NCI-H1092 (cell line): ENCODE results near the gene GMPPA.

Experiments used
- DNase-seq: peaks from one replicate; lab custom pipeline; 2025; lab: John Stamatoyannopoulos, UW

The GMPPA gene

GRCh38 chr2:219506153-219506801 is 7.6 kb downstream of the GMPPA start:
- DNase-seq, result no peak

- peak; percentile 43 for DNase-seq
Measured at GRCh38 chr2:219506802-219507526, 8.3 kb downstream of the GMPPA start.

- no peak for DNase-seq
Measured at GRCh38 chr2:219507581-219508443, 9.1 kb downstream of the GMPPA start.

GRCh38 chr2:219508444-219508734 is 9.7 kb downstream of the GMPPA start:
- DNase-seq, result no peak

GRCh38 chr2:219508971-219509779 is 10.5 kb downstream of the GMPPA start:
- DNase-seq, result no peak

- DNase-seq, result peak; percentile 59
Measured at GRCh38 chr2:219509780-219510511, 11.3 kb downstream of the GMPPA start.

- DNase-seq, result no peak
Measured at GRCh38 chr2:219510512-219511135, 11.9 kb downstream of the GMPPA start.

GRCh38 chr2:219511547-219512325 is 13.0 kb downstream of the GMPPA start:
- DNase-seq, result peak; percentile 59

DNA sequence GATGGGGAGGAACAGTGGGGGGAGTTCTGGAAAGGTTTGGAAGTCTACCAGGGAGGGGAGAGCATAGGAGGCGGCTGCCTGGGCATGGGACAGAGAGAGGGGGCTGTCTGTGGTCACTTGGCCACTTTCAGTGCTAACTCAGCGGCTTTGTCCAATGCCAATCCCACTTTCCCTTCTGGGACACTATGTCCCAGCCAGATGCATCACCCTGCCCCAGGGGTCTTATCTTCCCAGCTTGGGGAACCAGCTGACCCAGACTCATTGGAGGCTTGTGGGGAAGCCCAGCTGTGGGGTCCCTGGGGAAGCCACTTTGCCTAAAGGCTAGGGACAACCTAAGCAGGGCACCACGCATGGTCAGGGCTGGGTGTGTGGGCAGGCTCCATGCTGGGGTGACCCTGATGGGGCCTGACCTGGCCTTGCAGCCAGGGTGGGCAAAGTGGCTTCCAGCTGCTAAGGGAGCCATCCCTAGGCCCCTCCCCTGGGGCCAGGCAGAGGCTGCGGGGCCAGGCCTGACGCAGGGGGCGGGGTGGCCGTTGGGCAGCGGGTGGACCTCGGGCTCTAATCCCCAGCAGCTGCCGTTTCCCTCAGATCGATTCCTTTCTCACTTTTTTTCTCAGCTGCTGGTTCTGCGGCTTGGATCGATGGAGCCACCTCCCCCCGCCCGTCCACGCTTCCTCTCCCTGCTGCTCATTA is 14.0 kb downstream of the GMPPA start:
- no peak for DNase-seq

DNA sequence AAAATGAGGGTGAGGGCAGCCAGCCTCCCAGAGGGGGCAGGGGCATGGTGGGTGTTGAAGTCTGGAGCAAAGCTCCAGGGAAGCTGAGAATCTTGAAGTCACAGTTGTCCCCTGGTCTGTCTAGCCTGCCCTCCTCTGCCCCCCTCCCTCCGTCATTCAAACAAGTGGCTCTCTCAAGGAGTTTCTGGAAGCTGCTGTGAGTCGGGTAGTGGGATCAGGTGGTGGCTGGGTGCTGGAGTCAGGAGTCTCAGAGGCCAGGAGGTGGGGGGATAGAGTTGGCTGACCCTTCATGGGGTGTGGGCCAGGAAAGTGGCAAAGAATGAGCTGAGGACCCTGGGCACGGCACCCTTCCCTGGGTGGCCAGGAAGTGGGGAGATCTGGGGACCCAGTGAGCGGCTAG is 15.1 kb downstream of the GMPPA start:
- no peak for DNase-seq

DNA sequence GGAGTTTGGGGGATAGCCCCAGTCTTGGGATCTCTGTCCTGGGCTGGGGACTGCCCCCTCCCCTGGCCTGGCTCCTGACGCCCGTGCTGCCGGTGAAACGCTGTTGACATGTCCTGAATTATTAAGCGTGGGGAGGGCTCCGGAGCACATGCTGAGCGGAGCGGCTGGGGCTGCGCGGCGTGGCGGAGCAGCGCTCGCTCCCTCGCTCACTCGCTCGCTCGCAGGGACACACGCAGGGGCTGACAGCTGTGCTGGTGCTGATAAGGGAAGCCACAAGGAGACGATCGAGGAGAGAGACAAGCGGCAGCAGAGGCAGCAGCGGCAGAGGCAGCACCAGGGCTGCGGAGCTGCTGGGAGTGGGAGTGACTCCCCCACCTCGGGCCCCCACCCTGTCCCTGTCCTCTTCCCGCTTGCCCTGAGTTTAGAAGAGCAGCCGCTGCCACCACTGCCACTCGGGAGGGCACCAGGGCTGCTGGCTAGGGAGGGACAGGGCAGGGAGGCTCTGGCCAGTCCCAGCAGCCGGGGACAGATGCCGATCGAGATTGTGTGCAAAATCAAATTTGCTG is 15.6 kb downstream of the GMPPA start, which contains the start of gene ASIC4:
ASIC4 (plus strand) TSS at position 287 of the 566 bp plus-strand sequence; CDS start at position 530, 243 bp downstream.
- DNase-seq, result no peak

DNA sequence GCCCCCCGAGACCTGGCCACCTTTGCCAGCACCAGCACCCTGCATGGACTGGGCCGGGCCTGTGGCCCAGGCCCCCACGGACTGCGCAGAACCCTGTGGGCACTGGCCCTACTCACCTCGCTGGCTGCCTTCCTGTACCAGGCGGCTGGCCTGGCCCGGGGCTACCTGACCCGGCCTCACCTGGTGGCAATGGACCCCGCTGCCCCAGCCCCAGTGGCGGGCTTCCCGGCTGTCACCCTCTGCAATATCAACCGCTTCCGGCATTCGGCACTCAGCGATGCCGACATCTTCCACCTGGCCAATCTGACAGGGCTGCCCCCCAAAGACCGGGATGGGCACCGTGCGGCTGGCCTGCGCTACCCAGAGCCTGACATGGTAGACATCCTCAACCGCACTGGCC is 16.1 kb downstream of the GMPPA start:
- DNase-seq, result no peak

- DNase-seq, result no peak
Measured at GRCh38 chr2:219515874-219516629, 17.4 kb downstream of the GMPPA start.

DNA sequence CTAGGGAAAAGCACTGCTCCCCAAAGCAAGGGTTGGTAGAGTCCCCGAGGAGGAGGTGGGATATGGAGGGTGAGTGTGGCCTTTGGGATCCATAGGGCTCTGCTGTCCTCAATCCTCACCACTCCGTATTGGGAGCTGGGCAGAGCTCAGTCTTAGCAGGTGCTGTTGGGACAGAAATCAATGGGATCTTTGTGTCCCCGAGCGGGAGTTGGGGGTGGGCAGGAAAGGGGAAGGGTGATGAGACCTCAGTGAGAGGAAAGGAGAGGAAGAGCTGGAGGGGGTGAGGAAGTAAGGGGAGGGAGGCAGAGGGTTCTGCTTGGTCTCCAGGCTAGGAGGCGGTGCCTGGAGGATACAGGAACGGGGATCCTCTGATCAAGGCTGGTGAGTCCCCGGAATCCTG is 18.2 kb downstream of the GMPPA start:
- DNase-seq, result no peak

DNA sequence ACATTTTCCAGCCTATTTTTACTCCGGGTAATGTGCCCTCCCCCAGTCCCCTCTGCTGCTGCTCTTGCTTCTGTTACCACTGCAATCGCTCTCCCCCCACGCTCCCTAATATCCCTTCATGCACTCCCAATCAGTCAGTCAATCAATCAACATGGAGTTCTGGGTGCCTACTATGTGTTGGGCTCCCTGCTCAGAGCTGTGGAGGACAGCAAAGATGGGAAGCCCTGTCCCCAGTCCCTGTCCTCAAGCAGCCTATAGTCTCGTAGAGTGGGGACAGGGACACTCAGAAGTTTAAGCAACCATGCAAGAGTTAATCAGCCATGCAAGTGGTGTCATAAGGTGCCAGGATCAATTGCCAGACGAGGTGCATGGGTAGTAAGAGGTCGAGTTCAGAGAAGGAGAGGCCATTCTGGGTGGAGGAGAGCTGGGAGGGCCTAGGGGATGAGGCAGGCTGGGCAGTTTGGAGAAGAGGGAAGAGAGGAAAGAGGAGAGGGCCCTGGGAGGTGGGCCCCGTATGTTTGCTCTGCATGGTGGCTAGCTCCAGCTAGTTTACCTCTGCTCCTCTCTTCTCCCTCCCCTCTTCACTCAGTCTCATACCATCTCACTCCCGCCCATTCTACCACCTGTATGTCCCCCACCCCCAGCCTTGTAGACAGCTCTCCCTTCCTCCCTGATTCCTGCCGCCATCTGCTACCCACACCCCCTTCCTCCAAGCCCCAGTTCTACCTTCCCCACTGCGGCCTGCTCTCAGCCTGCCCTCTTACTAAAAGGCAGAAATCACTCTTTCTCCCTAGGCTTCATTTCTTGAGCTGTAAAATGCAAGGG is 19.5 kb downstream of the GMPPA start:
- DNase-seq, result no peak

DNA sequence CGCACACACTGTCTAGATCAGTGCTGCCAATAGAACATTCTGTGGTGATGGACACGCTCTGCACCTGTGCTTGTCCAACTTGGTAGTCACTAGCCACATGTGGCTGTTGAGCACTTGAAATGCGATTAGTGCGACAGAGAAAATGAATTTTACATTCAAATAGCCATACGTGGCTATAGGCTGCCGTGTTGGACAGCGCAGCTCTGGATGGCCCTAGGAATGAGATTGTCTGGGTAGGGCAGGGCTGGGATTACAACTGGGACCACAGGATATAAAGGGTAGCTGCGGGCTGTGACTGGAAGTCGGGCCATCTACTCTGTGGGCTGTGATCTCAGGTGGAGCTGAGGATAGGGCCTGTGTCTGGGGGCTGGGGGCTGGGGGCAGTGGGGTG is 20.8 kb downstream of the GMPPA start:
- DNase-seq, result no peak

DNA sequence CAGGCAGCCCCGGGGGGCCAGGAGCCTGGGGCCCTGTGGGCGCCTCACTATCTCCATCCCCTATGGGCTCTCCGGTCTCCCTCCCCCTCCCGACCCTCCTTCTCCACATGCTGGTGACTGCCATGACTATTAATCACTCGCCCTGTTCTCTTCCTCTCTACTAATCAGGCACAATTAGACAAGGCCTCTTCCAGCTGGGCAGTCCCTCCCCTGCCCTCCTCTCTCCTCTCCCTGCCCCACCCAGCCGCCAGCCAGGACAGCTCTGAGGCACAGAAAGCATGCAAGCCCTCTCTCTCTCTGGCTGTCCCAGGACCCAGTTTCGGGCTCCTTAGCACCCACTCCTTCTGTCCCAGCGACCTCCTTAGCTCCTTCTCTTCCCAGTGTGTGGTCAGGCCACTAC is 21.4 kb downstream of the GMPPA start:
- no peak for DNase-seq
